Tibial artery (tissue), 4 donors: ENCODE measurements around the gene ABHD12B.

Experiments used
- DNase-seq, 2 donors: peaks; one replicate each; pipeline ENCODE4 v3.0.0-alpha.2; 2019
- H3K27ac ChIP-seq, 2 donors: fragments of 200-600 bp; sonication (generic) in 1 of 2; 1 replicate in 1 of 2; 2 replicates in 1 of 2; pipeline ENCODE4 v1.5.1; 2018 to 2019; ENCODE audit warnings: mild to moderate bottlenecking in 1 of 2
- H3K27me3 ChIP-seq, 2 donors: fragments of 200-600 bp; sonication (generic) in 1 of 2; one replicate each; pipeline versions ENCODE4 v1.5.1 to v1.6.0; 2016 to 2019
- H3K36me3 ChIP-seq, 3 donors: fragments of 200-600 bp; sonication (generic) in 2 of 3; one replicate each; pipeline ENCODE4 v1.5.1; 2016 to 2019; ENCODE audit warnings: mild to moderate bottlenecking in 2 of 3
- H3K4me1 ChIP-seq, 4 donors: fragments of 200-600 bp; sonication (generic) in 2 of 4; 1 replicate in 3 of 4; 2 replicates in 1 of 4; pipeline ENCODE4 v1.5.1; 2016 to 2019
- H3K4me3 ChIP-seq, 2 donors: fragments of 200-600 bp; sonication (generic) in 1 of 2; 1 replicate in 1 of 2; 2 replicates in 1 of 2; pipeline ENCODE4 v1.5.1; 2018 to 2019; ENCODE audit warnings: mild to moderate bottlenecking in 2 of 2
- H3K9me3 ChIP-seq, 3 donors: fragments of 200-600 bp; sonication (generic) in 1 of 3; one replicate each; pipeline ENCODE4 v1.5.1; 2016 to 2019
- intact Hi-C: fragments of 100-400 bp; cut with DNase I; formaldehyde crosslinking; loops from one replicate; pipeline ENCODE4 v1.15.0; 2023; ENCODE audit warnings: low total_unique reads
- TF ChIP-seq, protein P1 (sequence below), 2 experiments: fragments of 200-600 bp in 1 of 2; fragments of 450-650 bp in 1 of 2; IDR thresholded peaks; one replicate each; pipeline ENCODE4 v1.5.1; 2017 to 2019; ENCODE audit warnings: antibody characterized with exemption in 2 of 2, mild to moderate bottlenecking in 1 of 2, moderate library complexity in 1 of 2

The ABHD12B gene

DNA sequence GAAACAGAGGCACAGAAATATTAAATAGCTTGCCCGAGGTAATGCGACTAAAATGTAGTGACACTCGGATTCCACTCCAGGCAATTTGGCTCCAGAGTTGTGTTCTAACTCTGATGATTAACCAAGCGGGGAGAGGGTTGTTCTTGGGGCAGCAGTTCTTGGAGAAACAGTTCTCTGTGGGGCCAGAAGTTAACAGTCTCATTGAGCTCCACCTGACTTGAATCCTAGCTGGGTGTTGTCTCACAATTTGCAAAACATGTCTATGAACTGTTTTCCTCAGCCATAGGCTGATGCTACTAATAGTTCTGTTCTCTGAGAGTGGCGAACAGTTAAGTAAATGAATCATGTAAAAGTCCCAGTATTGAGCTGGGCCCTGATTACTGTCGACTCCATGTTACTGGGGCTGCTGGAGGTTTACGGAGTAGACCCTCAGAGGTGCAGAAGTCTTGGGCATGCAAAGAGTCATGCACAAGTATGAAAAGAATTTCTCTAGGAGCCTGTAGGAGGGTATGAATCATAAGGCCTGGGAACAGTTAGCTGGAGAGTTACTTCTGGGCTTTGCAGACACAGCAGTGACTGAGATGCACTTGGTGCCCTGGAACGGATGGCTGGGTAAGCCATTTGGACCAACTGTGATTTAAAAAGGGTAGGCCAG, 25.5 kb upstream of the ABHD12B start:
- Histone ChIP-seq H3K9me3 (no peaks in the 10 kb centered on the region), H3K4me1 (peaks cover 0 to 3% (median 0%) of the 10 kb centered on the region in 4 donors), H3K27ac (no peak overlapping the region), H3K27me3 (no peaks in the 10 kb centered on the region), H3K36me3 (no peaks in the 10 kb centered on the region), H3K4me3 (no peak overlapping the region)
- DNase-seq: no peak
- TF ChIP-seq, protein P1, sequence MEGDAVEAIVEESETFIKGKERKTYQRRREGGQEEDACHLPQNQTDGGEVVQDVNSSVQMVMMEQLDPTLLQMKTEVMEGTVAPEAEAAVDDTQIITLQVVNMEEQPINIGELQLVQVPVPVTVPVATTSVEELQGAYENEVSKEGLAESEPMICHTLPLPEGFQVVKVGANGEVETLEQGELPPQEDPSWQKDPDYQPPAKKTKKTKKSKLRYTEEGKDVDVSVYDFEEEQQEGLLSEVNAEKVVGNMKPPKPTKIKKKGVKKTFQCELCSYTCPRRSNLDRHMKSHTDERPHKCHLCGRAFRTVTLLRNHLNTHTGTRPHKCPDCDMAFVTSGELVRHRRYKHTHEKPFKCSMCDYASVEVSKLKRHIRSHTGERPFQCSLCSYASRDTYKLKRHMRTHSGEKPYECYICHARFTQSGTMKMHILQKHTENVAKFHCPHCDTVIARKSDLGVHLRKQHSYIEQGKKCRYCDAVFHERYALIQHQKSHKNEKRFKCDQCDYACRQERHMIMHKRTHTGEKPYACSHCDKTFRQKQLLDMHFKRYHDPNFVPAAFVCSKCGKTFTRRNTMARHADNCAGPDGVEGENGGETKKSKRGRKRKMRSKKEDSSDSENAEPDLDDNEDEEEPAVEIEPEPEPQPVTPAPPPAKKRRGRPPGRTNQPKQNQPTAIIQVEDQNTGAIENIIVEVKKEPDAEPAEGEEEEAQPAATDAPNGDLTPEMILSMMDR (IDR thresholded peaks at IDR 0.05): no peak
- intact Hi-C loops: no loop called here

DNA sequence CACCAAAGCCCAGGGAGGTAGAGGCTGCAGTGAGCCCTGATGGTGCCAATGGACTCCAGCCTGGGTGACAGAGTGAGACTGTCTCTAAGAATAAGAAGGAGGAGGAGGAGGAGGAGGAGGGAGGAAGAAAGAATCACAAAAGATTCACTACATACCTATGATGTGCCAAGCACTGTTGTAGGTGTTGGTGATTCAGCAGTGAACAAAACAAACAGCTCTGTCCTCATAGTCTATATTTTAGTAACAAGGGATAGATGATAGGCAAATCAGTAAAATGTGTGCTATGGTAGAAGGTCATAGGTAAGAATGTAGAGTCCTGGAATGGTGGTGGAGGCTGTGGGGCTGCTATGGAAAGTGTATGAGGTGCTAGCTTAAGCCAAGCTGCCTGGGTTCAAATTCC, 18.0 kb upstream of the ABHD12B start:
- TF ChIP-seq, protein P1 (IDR thresholded peaks at IDR 0.05): no peak
- DNase-seq: no peak
- H3K4me1 ChIP-seq: no peaks in the 10 kb centered on the region
- H3K4me3 ChIP-seq: no peak overlapping the region
- no peaks in the 10 kb centered on the region for H3K9me3 ChIP-seq
- H3K27ac ChIP-seq: no peak overlapping the region
- no peaks in the 10 kb centered on the region for H3K27me3 ChIP-seq
- intact Hi-C loops: no loop called here
- no peaks in the 10 kb centered on the region for H3K36me3 ChIP-seq

DNA sequence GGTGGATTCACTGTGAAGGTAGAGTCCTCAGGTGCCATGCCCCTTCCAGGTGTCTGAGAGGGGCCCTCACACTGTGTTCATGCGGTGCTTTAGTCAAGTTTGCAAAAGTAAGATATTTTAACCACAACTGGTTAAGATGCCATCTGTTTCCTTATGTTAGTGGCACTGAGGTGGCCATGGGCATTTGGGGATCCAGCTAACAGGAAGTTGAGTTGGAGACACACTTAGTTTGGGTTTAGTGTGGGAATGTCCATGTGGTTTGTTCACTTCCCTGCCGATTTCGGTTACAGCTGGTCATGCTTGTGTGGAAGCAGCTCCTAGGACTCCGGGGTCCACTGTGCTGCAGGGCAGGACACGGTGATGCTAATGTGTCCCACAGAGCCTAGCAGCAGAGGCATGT, 17.3 kb upstream of the ABHD12B start:
- TF ChIP-seq, protein P1 (IDR thresholded peaks at IDR 0.05): no peak
- Histone ChIP-seq H3K4me1 (peaks cover 0 to 3% (median 1%) of the 10 kb centered on the region in 4 donors), H3K36me3 (no peaks in the 10 kb centered on the region), H3K9me3 (no peaks in the 10 kb centered on the region), H3K27ac (no peak overlapping the region), H3K27me3 (no peaks in the 10 kb centered on the region), H3K4me3 (no peak overlapping the region)
- intact Hi-C loops: no loop called here
- no peak for DNase-seq

DNA sequence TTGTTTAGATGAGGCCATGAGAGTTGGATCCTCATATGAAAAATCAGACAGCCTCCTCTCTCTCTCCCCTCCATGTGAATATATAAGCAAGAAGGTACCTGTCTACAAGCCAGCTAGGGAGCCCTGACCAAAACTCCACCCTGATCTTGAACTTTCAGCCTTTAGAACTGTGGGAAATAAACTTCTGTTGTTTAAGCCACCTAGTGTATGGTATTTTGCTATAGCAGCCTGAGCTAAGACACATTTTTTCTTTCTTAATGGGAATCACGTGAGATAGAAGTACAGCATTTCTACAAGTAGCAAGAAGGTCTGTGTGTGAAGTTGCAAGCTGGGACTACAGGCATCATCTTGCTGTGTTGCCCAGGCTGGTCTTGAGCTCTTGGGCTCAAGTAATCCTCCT, 16.3 kb upstream of the ABHD12B start:
- H3K4me1 ChIP-seq: peaks cover 0 to 9% (median 2%) of the 10 kb centered on the region in 4 donors
- intact Hi-C loops: no loop called here
- no peak overlapping the region for H3K4me3 ChIP-seq
- TF ChIP-seq, protein P1 (IDR thresholded peaks at IDR 0.05): no peak
- no peak for DNase-seq
- no peak overlapping the region for H3K27ac ChIP-seq
- H3K27me3 ChIP-seq: no peaks in the 10 kb centered on the region
- no peaks in the 10 kb centered on the region for H3K36me3 ChIP-seq
- no peaks in the 10 kb centered on the region for H3K9me3 ChIP-seq

DNA sequence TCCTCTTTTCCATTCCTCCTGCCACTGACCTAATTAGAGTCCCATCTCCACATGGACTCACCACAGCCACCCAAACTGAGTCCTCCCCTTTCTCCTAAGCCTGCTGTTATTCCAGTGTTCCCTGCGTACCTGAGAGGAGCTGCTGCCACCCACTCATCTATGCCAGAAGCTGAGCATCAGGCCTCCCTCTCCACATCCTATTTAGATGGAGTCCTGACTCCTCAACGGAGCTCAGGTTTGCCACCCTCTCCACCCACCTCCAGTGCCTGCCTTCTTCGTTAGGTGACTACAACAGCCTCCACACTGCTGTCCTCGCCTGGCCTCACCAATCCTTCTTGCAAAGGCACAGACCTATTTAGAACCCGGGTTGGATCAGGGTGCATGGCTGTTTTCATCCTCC, 15.2 kb upstream of the ABHD12B start:
- intact Hi-C loops: no loop called here
- no peak for DNase-seq
- Histone ChIP-seq H3K4me3 (no peak overlapping the region), H3K27me3 (no peaks in the 10 kb centered on the region), H3K36me3 (no peaks in the 10 kb centered on the region), H3K4me1 (peaks cover 0 to 9% (median 2%) of the 10 kb centered on the region in 4 donors), H3K27ac (no peak overlapping the region), H3K9me3 (no peaks in the 10 kb centered on the region)
- TF ChIP-seq, protein P1 (IDR thresholded peaks at IDR 0.05): no peak

DNA sequence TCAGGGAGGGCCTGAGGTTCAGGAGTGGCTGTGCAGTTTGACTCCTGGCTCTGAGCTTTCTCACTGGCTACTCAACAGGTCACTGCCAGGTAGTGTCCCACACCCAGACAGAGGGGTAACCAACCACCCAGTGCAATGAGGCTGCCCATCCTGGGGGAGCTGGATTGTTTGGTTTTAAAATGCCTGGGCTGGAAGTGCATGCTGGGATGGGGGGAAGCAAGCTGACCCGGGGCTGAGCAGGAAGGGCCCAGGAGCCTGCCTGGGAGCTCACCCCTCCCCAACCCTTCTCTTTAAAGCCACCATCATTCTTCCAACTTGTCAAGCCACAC, 12.6 kb upstream of the ABHD12B start:
- no peak for DNase-seq
- no peaks in the 10 kb centered on the region for H3K36me3 ChIP-seq
- intact Hi-C loops: no loop called here
- peaks cover 0 to 9% (median 2%) of the 10 kb centered on the region in 4 donors for H3K4me1 ChIP-seq
- H3K9me3 ChIP-seq: no peaks in the 10 kb centered on the region
- TF ChIP-seq, protein P1 (IDR thresholded peaks at IDR 0.05): no peak
- H3K27ac ChIP-seq: peak overlapping the region in 1 of 2 donors; percentile 38
- H3K27me3 ChIP-seq: no peaks in the 10 kb centered on the region
- peak overlapping the region; percentile 54 to 58 for H3K4me3 ChIP-seq
